Mesothelial cell of epicardium (in vitro differentiated cells): ENCODE data around the gene SORBS1. TPM values are rescaled to one million over a fixed set of nuclear protein-coding genes. Genes with fewer than 3 reads are reported as not detected.

Experiments used
- DNase-seq, 2 experiments: peaks; one replicate each; pipeline ENCODE4 v3.0.0; 2021; ENCODE audit warnings: low spot score in 2 of 2; ENCODE audit not compliant: unreplicated experiment in 2 of 2
- H3K27ac Mint-ChIP-seq: 2 replicates; pipeline ENCODE4 v1.8.0; 2021; ENCODE audit warnings: mixed read lengths
- H3K27me3 Mint-ChIP-seq: 2 replicates; pipeline ENCODE4 v1.8.0; 2021; ENCODE audit warnings: low read depth, mixed read lengths
- H3K36me3 Mint-ChIP-seq: 2 replicates; pipeline ENCODE4 v1.8.0; 2021; ENCODE audit warnings: mixed read lengths
- H3K4me1 Mint-ChIP-seq: 2 replicates; pipeline ENCODE4 v1.8.0; 2021; ENCODE audit warnings: mixed read lengths
- H3K4me3 Mint-ChIP-seq: 2 replicates; pipeline ENCODE4 v1.8.0; 2021; ENCODE audit warnings: mild to moderate bottlenecking, moderate library complexity, mixed read lengths
- H3K9me3 Mint-ChIP-seq: 2 replicates; pipeline ENCODE4 v1.8.0; 2021; ENCODE audit warnings: mixed read lengths
- CTCF ChIP-seq: fragments of 200-600 bp; sonication (generic); IDR thresholded peaks from one replicate; pipeline ENCODE4 v1.5.0; 2021; ENCODE audit warnings: antibody characterized with exemption; ENCODE audit not compliant: unreplicated experiment
- total RNA-seq: library from RNA; stranded (reverse); gene quantifications from 3 replicates; pipeline ENCODE4 v1.2.1, GENCODE V29; 2021

Gene SORBS1
- total RNA-seq, 1 donor from 2014 or later, result 24.9 TPM

GRCh38 chr10:95293631-95294030 lies 267.5 kb downstream of the SORBS1 start:
- no peak overlapping the region for H3K27ac Mint-ChIP-seq
- peaks cover 15% of the 10 kb centered on the region for H3K27me3 Mint-ChIP-seq
- no peak for TF ChIP-seq CTCF
- peaks cover 19% of the 10 kb centered on the region for H3K4me1 Mint-ChIP-seq
- H3K4me3 Mint-ChIP-seq, result no peak overlapping the region
- no peak for DNase-seq
- H3K9me3 Mint-ChIP-seq, result no peaks in the 10 kb centered on the region
- H3K36me3 Mint-ChIP-seq, result no peaks in the 10 kb centered on the region

- H3K27me3 Mint-ChIP-seq, result peaks cover 15% of the 10 kb centered on the region
- peak overlapping the region; percentile 67 for H3K4me3 Mint-ChIP-seq
- no peaks in the 10 kb centered on the region for H3K36me3 Mint-ChIP-seq
- H3K27ac Mint-ChIP-seq, result peak overlapping the region; percentile 64
- peaks cover 37% of the 10 kb centered on the region for H3K4me1 Mint-ChIP-seq
- TF ChIP-seq CTCF, result no peak
- no peak for DNase-seq
- H3K9me3 Mint-ChIP-seq, result no peaks in the 10 kb centered on the region
Measured at GRCh38 chr10:95291365-95292039, 269.7 kb downstream of the SORBS1 start.

- Mint-ChIP-seq H3K4me3 (peak within 1 kb of the TSS; percentile 82), H3K9me3 (no peaks in the 10 kb centered on the region), H3K36me3 (no peaks in the 10 kb centered on the region), H3K27ac (peak within 1 kb of the TSS; percentile 98), H3K4me1 (peaks cover 38% of the 10 kb centered on the region), H3K27me3 (peaks cover 15% of the 10 kb centered on the region)
- peak; percentile 57 to 70 for DNase-seq
- TF ChIP-seq CTCF, result no peak
Measured at GRCh38 chr10:95290461-95291364, 270.5 kb downstream of the SORBS1 start, which contains the start of gene PDLIM1. PDLIM1 (minus strand) TSS chr10:95291003; CDS start chr10:95290915, 88 bp downstream.

GRCh38 chr10:95289921-95290421 lies 271.2 kb downstream of the SORBS1 start:
- no peaks in the 10 kb centered on the region for H3K9me3 Mint-ChIP-seq
- peak overlapping the region; percentile 82 for H3K4me3 Mint-ChIP-seq
- H3K4me1 Mint-ChIP-seq, result peaks cover 38% of the 10 kb centered on the region
- peak overlapping the region; percentile 98 for H3K27ac Mint-ChIP-seq
- DNase-seq, result no peak
- H3K27me3 Mint-ChIP-seq, result peaks cover 15% of the 10 kb centered on the region
- H3K36me3 Mint-ChIP-seq, result no peaks in the 10 kb centered on the region
- TF ChIP-seq CTCF, result no peak

GRCh38 chr10:95289003-95289920 lies 271.9 kb downstream of the SORBS1 start:
- TF ChIP-seq CTCF, result no peak
- peaks cover 15% of the 10 kb centered on the region for H3K27me3 Mint-ChIP-seq
- peaks cover 42% of the 10 kb centered on the region for H3K4me1 Mint-ChIP-seq
- peak overlapping the region; percentile 98 for H3K27ac Mint-ChIP-seq
- no peaks in the 10 kb centered on the region for H3K36me3 Mint-ChIP-seq
- no peak for DNase-seq
- no peaks in the 10 kb centered on the region for H3K9me3 Mint-ChIP-seq
- H3K4me3 Mint-ChIP-seq, result peak overlapping the region; percentile 82
